ENCODE data around the gene ACLY. TPM values are rescaled to one million over a fixed set of nuclear protein-coding genes. Genes with fewer than 3 reads are reported as not detected.

ACLY gene
- total RNA-seq, 2 donors from 2014 or later, result 135 to 145 TPM

DNA sequence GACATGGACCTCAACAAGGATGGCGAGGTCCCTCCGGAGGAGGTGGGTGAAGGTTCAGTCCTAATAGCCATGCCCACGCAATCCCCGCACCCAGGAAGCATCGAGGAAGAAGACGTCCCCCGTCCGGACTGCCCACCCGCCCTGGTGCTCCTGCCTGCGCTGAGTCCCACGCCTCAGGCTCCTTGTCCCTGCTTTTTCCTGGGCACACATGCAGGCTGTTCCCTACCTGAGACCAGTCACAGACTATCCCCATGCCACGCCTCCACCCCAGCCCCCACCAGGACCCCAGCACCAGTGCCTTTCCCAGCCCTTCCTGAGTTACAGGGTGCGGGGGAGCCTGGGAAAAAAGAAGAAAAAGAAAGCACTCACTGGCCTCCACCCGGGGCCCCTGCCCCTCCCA, 97.0 kb downstream of the ACLY start:
- Histone ChIP-seq H3K4me1 (no peaks in the 10 kb centered on the region), H3K36me3 (no peaks in the 10 kb centered on the region), H3K4me3 (no peak overlapping the region), H3K9me3 (no peaks in the 10 kb centered on the region), H3K27ac (no peak overlapping the region), H3K9ac (ENCODE audit: low read depth in 2 of 2, low read length in 2 of 2) (no peak overlapping the region), H3K27me3 (no peaks in the 10 kb centered on the region)
- TF ChIP-seq, protein P1, sequence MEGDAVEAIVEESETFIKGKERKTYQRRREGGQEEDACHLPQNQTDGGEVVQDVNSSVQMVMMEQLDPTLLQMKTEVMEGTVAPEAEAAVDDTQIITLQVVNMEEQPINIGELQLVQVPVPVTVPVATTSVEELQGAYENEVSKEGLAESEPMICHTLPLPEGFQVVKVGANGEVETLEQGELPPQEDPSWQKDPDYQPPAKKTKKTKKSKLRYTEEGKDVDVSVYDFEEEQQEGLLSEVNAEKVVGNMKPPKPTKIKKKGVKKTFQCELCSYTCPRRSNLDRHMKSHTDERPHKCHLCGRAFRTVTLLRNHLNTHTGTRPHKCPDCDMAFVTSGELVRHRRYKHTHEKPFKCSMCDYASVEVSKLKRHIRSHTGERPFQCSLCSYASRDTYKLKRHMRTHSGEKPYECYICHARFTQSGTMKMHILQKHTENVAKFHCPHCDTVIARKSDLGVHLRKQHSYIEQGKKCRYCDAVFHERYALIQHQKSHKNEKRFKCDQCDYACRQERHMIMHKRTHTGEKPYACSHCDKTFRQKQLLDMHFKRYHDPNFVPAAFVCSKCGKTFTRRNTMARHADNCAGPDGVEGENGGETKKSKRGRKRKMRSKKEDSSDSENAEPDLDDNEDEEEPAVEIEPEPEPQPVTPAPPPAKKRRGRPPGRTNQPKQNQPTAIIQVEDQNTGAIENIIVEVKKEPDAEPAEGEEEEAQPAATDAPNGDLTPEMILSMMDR (IDR thresholded peaks at IDR 0.05), result no peak
- no peak for DNase-seq
- intact Hi-C loops (cut with DNase I), result no loop called here

DNA sequence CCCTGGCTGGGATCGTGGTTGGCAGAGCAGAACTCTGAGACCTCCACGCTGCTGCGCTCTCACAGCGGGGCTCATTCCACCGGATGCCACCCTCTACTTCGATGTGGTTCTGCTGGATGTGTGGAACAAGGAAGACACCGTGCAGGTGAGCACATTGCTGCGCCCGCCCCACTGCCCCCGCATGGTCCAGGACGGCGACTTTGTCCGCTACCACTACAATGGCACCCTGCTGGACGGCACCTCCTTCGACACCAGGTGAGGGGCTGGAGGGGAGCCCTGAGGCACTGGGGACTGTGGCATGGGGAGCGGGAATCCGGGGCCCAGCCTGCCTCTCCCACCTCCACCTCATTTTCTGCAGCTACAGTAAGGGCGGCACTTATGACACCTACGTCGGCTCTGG, 100.7 kb downstream of the ACLY start:
- TF ChIP-seq, protein P1 (IDR thresholded peaks at IDR 0.05), result no peak
- Histone ChIP-seq H3K27ac (no peak overlapping the region), H3K4me3 (no peak overlapping the region), H3K9ac (ENCODE audit: low read depth in 2 of 2, low read length in 2 of 2) (no peak overlapping the region), H3K4me1 (no peaks in the 10 kb centered on the region), H3K36me3 (no peaks in the 10 kb centered on the region), H3K9me3 (no peaks in the 10 kb centered on the region), H3K27me3 (no peaks in the 10 kb centered on the region)
- intact Hi-C loops (cut with DNase I), result no loop called here
- no peak for DNase-seq

Other genes starting within 250 kb of the ACLY start
- 100 to 1,000 TPM; 574 to 740 TPM for gene EIF1, start 230.1 kb downstream of the ACLY start, total RNA-seq
- not detected for gene GAST, start 206.6 kb downstream of the ACLY start, total RNA-seq
- under 1 TPM; 0.10 to 0.53 TPM for gene HAP1, start 184.3 kb downstream of the ACLY start, total RNA-seq
- gene JUP, start 132.2 kb downstream of the ACLY start, total RNA-seq, result 100 to 1,000 TPM; 317 to 353 TPM
- gene P3H4, start 107.0 kb downstream of the ACLY start, total RNA-seq, result 10 to 100 TPM in 1 of 2 donors, 1 to 10 TPM in 1; 8.5 to 16.7 TPM
- gene FKBP10, start 105.9 kb downstream of the ACLY start, total RNA-seq, result 10 to 100 TPM; 10.3 to 12.8 TPM
- gene NT5C3B, start 82.7 kb downstream of the ACLY start, total RNA-seq, result 10 to 100 TPM; 19.5 to 20.2 TPM
- not detected for gene KLHL10, start 81.1 kb downstream of the ACLY start, total RNA-seq
- 10 to 100 TPM in 1 of 2 donors, 1 to 10 TPM in 1; 10.0 to 14.0 TPM for gene KLHL11, start 53.5 kb downstream of the ACLY start, total RNA-seq
- under 1 TPM; 0.15 to 0.19 TPM for gene ODAD4, start 11.7 kb upstream of the ACLY start, total RNA-seq
- gene CNP, start 47.8 kb upstream of the ACLY start, total RNA-seq, result 10 to 100 TPM; 44.7 to 49.4 TPM
- gene DNAJC7, start 98.5 kb upstream of the ACLY start, total RNA-seq, result 100 to 1,000 TPM in 1 of 2 donors, 10 to 100 TPM in 1; 82.7 to 103 TPM
- 10 to 100 TPM; 25.8 to 26.3 TPM for gene NKIRAS2, start 101.1 kb upstream of the ACLY start, total RNA-seq
- 1 to 10 TPM in 1 of 2 donors, under 1 TPM in 1; 0.84 to 1.2 TPM for gene C17orf113, start 131.7 kb upstream of the ACLY start, total RNA-seq
- gene ZNF385C, start 179.5 kb upstream of the ACLY start, total RNA-seq, result under 1 TPM; 0.20 to 0.32 TPM
- 10 to 100 TPM; 10.6 to 11.3 TPM for gene DHX58, start 193.8 kb upstream of the ACLY start, total RNA-seq
- 10 to 100 TPM; 16.9 to 59.8 TPM for gene KAT2A, start 202.4 kb upstream of the ACLY start, total RNA-seq
- gene HSPB9, start 203.9 kb upstream of the ACLY start, total RNA-seq, result not detected
- 100 to 1,000 TPM; 148 to 171 TPM for gene RAB5C, start 236.0 kb upstream of the ACLY start, total RNA-seq